22Rv1 (cell line): ENCODE measurements around the gene REC8.

ENCODE experiments used
- ZFX ChIP-seq: fragments of 450-650 bp; IDR thresholded peaks from 2 replicates; pipeline ENCODE4 v1.6.1; 2017; ENCODE audit warnings: antibody characterized with exemption, borderline replicate concordance
- TF ChIP-seq, protein P1 (sequence below): fragments of 450-650 bp; IDR thresholded peaks from 2 replicates; pipeline ENCODE4 v1.5.1; 2017; ENCODE audit warnings: mild to moderate bottlenecking

DNA sequence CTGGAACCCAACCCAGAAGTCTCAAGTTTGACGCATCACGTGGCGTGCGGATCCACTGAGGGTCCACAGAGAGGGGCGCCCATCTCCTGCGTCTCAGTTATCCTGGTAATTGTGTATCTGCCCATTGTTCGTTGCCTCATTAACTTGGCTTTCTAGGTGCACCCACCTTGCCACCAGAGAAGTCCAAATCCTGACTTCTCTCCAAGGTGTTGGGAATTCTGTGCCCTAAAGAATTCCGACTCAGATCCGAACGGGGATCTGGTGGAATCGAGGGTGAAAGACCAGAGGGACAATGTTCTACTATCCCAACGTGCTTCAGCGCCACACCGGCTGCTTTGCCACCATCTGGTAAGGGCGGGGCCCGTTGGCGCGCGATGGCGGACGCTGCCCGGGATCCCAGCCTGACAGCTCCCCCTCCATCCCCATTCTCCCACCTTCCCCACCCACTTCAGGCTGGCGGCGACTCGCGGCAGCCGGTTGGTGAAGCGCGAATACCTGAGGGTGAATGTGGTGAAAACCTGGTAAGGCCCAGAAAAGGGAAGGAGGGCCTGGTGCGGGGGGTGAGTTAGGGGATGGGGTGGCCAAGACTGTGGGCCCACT, 481 bp downstream of the REC8 start:
- TF ChIP-seq, protein P1, sequence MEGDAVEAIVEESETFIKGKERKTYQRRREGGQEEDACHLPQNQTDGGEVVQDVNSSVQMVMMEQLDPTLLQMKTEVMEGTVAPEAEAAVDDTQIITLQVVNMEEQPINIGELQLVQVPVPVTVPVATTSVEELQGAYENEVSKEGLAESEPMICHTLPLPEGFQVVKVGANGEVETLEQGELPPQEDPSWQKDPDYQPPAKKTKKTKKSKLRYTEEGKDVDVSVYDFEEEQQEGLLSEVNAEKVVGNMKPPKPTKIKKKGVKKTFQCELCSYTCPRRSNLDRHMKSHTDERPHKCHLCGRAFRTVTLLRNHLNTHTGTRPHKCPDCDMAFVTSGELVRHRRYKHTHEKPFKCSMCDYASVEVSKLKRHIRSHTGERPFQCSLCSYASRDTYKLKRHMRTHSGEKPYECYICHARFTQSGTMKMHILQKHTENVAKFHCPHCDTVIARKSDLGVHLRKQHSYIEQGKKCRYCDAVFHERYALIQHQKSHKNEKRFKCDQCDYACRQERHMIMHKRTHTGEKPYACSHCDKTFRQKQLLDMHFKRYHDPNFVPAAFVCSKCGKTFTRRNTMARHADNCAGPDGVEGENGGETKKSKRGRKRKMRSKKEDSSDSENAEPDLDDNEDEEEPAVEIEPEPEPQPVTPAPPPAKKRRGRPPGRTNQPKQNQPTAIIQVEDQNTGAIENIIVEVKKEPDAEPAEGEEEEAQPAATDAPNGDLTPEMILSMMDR: no peak
- no peak for TF ChIP-seq ZFX
